Tibial nerve (tissue), 4 donors: Measurements from ENCODE around the gene ZBTB3. TPM values are rescaled to one million over a fixed set of nuclear protein-coding genes. Genes with fewer than 3 reads are reported as not detected.
A peak's percentile ranks its signal among the peaks of the same experiment; 100 is the strongest.
"Not testable (repeated sequence)": the region's sequence is repeated elsewhere in the genome, so short reads cannot be mapped to it uniquely, and the experiment has no call there.

Source experiments
- DNase-seq, 2 donors: peaks; one replicate each; pipeline ENCODE4 v3.0.0-alpha.2; 2019; ENCODE audit warnings: low spot score in 2 of 2
- H3K27ac ChIP-seq, 4 donors: fragments of 200-600 bp; sonication (generic) in 3 of 4; one replicate each; pipeline ENCODE4 v1.5.1; 2017 to 2019; ENCODE audit warnings: mild to moderate bottlenecking in 1 of 4
- H3K27me3 ChIP-seq, 2 donors: fragments of 200-600 bp; sonication (generic) in 1 of 2; one replicate each; pipeline versions ENCODE4 v1.5.1 to v1.6.0; 2017 to 2019
- H3K36me3 ChIP-seq, 3 donors: fragments of 200-600 bp; sonication (generic); one replicate each; pipeline ENCODE4 v1.5.1; 2018 to 2019
- H3K4me1 ChIP-seq, 4 donors: fragments of 200-600 bp; sonication (generic) in 3 of 4; one replicate each; pipeline ENCODE4 v1.5.1; 2017 to 2019
- H3K4me3 ChIP-seq, 4 donors: fragments of 200-600 bp; sonication (generic) in 3 of 4; one replicate each; pipeline ENCODE4 v1.5.1; 2017 to 2019; ENCODE audit warnings: mild to moderate bottlenecking in 1 of 4, moderate library complexity in 1 of 4
- H3K9me3 ChIP-seq, 4 donors: fragments of 200-600 bp; sonication (generic) in 3 of 4; one replicate each; pipeline ENCODE4 v1.5.1; 2017 to 2019
- CTCF ChIP-seq, 5 experiments: fragments of 200-600 bp in 3 of 5; fragments of 450-650 bp in 2 of 5; sonication (generic) in 3 of 5; IDR thresholded peaks; one replicate each; pipeline ENCODE4 v1.5.1; 2016 to 2019; ENCODE audit warnings: antibody characterized with exemption in 5 of 5, mild to moderate bottlenecking in 3 of 5, moderate library complexity in 2 of 5
- EP300 ChIP-seq, 2 donors: sonication (generic); formaldehyde crosslinking; IDR thresholded peaks; one replicate each; pipeline ENCODE4 v1.6.1; 2017; ENCODE audit warnings: antibody characterized with exemption in 2 of 2, mild to moderate bottlenecking in 1 of 2
- POLR2A ChIP-seq, 2 donors: fragments of 450-650 bp; IDR thresholded peaks; one replicate each; pipeline ENCODE4 v1.6.1; 2017; ENCODE audit warnings: antibody characterized with exemption in 2 of 2, mild to moderate bottlenecking in 2 of 2, moderate library complexity in 2 of 2
- WGBS, 2 donors: methylation state at CpG; one replicate each; pipeline ENCODE4 v1.1.5; 2018; 5-methylcytosine and 5-hydroxymethylcytosine counted together
- total RNA-seq, 4 donors: library from RNA; depleted of rRNA; stranded (reverse); fragments of >200 nt; gene quantifications; one replicate each; pipeline ENCODE4 v1.1.0, GENCODE V29; 2016

The ZBTB3 gene
- total RNA-seq, 4 donors from 2014 or later = 8.1 to 9.8 (median 8.9) TPM

- H3K9me3 ChIP-seq = no peaks in the 10 kb centered on the region
- H3K4me3 ChIP-seq = no peak overlapping the region
- WGBS, 2 donors = 49 to 55% methylated on average over 9 of the region's 9 CpGs
- H3K36me3 ChIP-seq = peaks cover 0 to under 1% (median 0%) of the 10 kb centered on the region in 3 donors
- TF ChIP-seq CTCF (IDR thresholded peaks at IDR 0.05) (no peak), EP300 (IDR thresholded peaks at IDR 0.05) (no peak), POLR2A (IDR thresholded peaks at IDR 0.05) (no peak)
- H3K27ac ChIP-seq = no peak overlapping the region
- H3K4me1 ChIP-seq = peaks cover 0 to 29% (median 18%) of the 10 kb centered on the region in 4 donors
- H3K27me3 ChIP-seq = no peaks in the 10 kb centered on the region
- no peak for DNase-seq
These were observed 4.2 kb upstream of the ZBTB3 start for GRCh38 chr11:62757846-62758788.

- DNase-seq = no peak
- H3K27ac ChIP-seq = no peak overlapping the region
- H3K4me1 ChIP-seq = peaks cover 0 to 38% (median 9%) of the 10 kb centered on the region in 4 donors
- H3K4me3 ChIP-seq = no peak overlapping the region
- no peaks in the 10 kb centered on the region for H3K9me3 ChIP-seq
- H3K36me3 ChIP-seq = peaks cover 0 to 18% (median 0%) of the 10 kb centered on the region in 3 donors
- WGBS, 2 donors = 55 to 68% methylated on average over 10 of the region's 10 CpGs
- TF ChIP-seq CTCF (IDR thresholded peaks at IDR 0.05) (no peak), EP300 (IDR thresholded peaks at IDR 0.05) (no peak), POLR2A (IDR thresholded peaks at IDR 0.05) (no peak)
- no peaks in the 10 kb centered on the region for H3K27me3 ChIP-seq
These were observed 1.2 kb upstream of the ZBTB3 start for GRCh38 chr11:62755086-62755615.

- no peaks in the 10 kb centered on the region for H3K9me3 ChIP-seq
- TF ChIP-seq POLR2A (IDR thresholded peaks at IDR 0.05) (no peak), EP300 (IDR thresholded peaks at IDR 0.05) (no peak), CTCF (IDR thresholded peaks at IDR 0.05) (no peak)
- peak overlapping the region; percentile 52 to 94 (median 58) for H3K4me3 ChIP-seq
- no peak for DNase-seq
- H3K27ac ChIP-seq = peak overlapping the region; percentile 91 to 95 (median 93)
- peaks cover 0 to 42% (median 9%) of the 10 kb centered on the region in 4 donors for H3K4me1 ChIP-seq
- peaks cover 0 to 31% (median 0%) of the 10 kb centered on the region in 3 donors for H3K36me3 ChIP-seq
- WGBS, 2 donors = 86 to 88% methylated on average over 11 to 15 of the region's 15 CpGs
- H3K27me3 ChIP-seq = no peaks in the 10 kb centered on the region
These were observed 795 bp downstream of the ZBTB3 start for GRCh38 chr11:62752994-62753735.

GRCh38 chr11:62752177-62752785 is 1.7 kb downstream of the ZBTB3 start:
- no peak overlapping the region for H3K27ac ChIP-seq
- no peak overlapping the region for H3K4me3 ChIP-seq
- no peaks in the 10 kb centered on the region for H3K9me3 ChIP-seq
- DNase-seq = no peak
- TF ChIP-seq EP300 (IDR thresholded peaks at IDR 0.05) = no peak
- TF ChIP-seq CTCF (IDR thresholded peaks at IDR 0.05) = no peak
- TF ChIP-seq POLR2A (IDR thresholded peaks at IDR 0.05) = no peak
- H3K36me3 ChIP-seq = peaks cover 0 to 31% (median 0%) of the 10 kb centered on the region in 3 donors
- 94 to 99% methylated on average over 14 of the region's 14 CpGs for WGBS, 2 donors
- no peaks in the 10 kb centered on the region for H3K27me3 ChIP-seq
- peaks cover 0 to 45% (median 9%) of the 10 kb centered on the region in 4 donors for H3K4me1 ChIP-seq

- not testable (repeated sequence) for H3K4me3 ChIP-seq, H3K27ac ChIP-seq, DNase-seq, H3K9me3 ChIP-seq, H3K27me3 ChIP-seq
- WGBS, 2 donors = 92 to 95% methylated on average over 5 of the region's 5 CpGs
- peaks cover 0 to 31% (median 0%) of the 10 kb centered on the region in 3 donors for H3K36me3 ChIP-seq
- peaks cover 0 to 45% (median 9%) of the 10 kb centered on the region in 4 donors for H3K4me1 ChIP-seq
These were observed 4.0 kb downstream of the ZBTB3 start for GRCh38 chr11:62749931-62750330.
